ENCODE data around the gene PRKCQ.

Gene PRKCQ

DNA sequence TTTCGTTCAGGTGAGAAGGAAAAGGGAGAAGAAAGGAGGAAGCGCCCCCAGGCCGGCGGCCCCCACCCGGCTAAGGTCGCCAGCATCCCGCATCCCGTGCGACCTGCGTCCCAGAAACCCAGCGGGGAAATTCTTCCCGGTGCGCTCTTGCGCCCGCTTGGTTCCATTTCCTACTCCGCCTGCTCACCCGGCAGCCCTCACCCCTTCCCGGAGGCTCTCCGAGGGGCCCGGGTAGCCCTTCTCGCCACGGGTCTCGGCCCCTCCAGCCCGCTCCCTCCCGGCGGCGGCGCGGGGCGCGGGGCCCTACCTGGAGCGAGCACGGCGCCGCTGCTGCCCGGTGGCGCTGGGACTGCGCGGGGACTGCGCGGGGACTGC is at the start of gene PRKCQ:
Gene PRKCQ (minus strand): TSS at position 373 of the 375 bp plus-strand sequence. CDS start 65,141 bp downstream, outside the sequence.
- peak; percentile 42 for DNase-seq

DNA sequence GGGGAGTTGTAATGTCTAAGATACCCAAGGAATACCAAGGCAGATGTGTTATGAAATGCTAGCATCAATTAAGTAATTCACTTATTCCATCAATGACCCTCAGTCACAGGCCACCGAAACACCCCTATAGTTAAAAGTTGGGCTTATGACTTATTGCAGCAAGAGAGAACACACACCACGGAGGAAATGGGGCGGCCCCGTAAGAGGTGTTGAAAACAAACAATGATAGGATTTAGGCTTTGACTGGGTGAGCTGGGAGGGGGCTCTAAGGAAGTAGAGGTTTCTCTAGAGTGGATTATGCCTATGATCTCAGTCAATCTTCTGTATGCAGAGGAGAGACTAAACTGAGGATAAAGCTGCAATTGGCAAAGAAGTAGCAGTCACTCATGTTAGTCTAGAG is 45.4 kb upstream of the PRKCQ start:
- no peak for DNase-seq

- no peak for DNase-seq
These were observed 44.3 kb upstream of the PRKCQ start for GRCh38 chr10:6624392-6624791.

DNA sequence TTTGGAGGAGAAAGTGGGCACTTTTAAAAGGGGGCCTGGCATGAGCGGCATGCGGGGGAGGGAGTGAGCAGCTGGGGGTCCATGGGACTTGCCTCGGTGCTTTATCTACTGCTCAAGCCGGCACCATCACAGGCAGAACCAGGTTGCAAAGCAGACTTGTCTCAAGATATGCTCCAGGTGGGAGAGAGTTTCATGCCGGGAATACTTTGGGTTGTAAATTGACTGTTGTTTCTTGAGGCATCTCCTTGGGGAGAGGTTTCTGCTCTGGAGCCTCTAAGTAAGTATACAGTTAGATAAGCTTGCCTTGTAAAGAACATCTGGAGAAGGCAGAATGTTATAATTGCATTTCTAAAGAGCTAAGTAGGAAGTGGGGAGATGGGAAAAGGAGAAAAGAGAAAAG is 42.8 kb upstream of the PRKCQ start:
- DNase-seq, result no peak

DNA sequence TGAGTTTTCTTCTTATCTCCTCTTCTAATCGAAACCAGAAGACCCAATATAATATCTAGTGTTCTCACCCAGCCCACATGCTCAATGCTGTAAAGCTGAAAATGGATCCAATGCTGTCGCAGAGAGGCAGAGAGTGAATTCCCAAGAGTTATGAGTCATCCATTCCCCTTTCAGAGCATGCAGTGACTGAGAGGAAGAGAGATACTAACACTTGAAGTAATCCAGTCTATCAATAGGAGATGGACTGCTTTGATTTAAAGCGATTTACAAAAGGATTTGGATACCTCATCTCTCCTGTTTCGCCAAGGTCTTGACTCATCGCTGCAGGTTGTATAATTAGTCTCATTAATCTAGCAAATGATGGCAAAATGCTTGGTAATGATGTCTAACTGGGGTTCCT is 41.5 kb upstream of the PRKCQ start:
- DNase-seq, result no peak

- DNase-seq, result no peak
These were observed 39.6 kb upstream of the PRKCQ start for GRCh38 chr10:6619660-6620059.

DNA sequence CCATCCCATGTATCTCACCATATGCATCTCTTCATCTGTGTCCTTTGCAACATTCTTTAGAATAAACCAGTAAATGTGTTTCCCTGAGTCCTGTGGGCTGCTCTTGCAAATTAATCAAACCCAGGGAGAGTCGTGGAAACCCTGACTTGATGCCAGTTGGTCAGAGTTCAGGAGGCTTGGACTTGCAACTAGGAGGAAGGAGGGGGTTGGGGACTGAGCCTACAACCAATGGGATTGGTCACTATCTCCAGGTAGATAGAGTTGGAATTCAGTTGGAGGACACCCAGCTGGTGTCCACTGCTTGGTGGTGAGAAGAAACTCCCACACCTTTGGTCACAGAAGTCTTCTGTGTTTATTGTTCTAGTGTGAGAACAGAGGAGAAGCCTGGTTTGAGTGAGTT is 38.3 kb upstream of the PRKCQ start:
- no peak for DNase-seq

- no peak for DNase-seq
These were observed 37.4 kb upstream of the PRKCQ start for GRCh38 chr10:6617309-6618076.

DNA sequence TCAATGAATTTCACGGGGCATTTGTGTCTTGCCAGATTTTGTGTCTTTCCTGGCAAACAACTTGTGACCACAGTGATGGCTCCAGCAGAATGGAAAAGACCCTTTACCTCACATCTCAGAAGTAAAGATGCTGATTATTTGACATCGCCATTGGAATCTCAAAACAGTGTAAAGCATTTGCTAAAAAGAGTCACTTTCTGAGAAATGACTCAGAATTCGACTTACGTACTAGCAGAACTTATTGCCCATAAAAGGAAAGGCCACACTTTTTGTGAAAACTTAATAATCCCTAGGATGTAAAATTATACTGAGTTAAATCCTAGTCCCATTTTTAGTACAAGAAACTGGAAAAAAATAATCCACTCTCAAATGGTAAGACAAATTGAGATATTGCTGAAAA is 35.9 kb upstream of the PRKCQ start:
- no peak for DNase-seq

DNA sequence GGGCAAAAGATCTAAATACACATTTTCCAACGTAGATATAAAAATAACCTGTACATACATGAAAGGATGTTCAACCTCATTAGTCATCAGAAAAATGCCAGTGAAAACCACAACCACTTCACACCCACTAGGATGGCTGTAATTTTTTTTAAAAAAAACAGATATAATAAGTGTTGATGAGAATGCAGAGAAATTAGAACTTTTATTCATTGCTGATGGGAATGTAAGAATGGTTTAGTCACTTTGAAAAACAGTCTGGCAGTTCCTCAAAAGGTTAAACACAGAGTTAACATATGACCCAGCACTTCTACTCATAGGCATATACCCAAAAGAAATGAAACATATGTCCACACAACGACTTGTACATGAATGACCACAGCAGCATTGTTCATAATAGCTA is 32.3 kb upstream of the PRKCQ start:
- DNase-seq, result no peak

DNA sequence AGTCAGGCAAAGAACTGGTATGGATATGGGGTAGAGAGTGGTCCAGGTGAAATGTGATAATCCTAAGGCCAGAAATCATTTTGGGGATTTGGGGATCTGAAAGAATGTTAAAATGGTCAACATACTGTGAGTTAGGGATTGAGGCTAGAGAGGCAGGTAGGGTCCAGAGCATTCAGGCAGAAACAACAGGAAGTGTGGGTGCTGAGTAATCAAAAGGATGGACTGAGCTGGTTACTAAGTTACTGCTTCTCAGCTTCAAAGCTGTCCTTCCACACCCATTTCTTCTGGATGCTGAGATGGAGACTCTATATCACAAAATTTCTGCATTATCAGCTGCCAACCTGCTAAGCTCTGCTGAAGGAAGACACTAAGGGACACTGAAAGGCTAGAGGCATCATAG is 30.6 kb upstream of the PRKCQ start:
- DNase-seq, result no peak

DNA sequence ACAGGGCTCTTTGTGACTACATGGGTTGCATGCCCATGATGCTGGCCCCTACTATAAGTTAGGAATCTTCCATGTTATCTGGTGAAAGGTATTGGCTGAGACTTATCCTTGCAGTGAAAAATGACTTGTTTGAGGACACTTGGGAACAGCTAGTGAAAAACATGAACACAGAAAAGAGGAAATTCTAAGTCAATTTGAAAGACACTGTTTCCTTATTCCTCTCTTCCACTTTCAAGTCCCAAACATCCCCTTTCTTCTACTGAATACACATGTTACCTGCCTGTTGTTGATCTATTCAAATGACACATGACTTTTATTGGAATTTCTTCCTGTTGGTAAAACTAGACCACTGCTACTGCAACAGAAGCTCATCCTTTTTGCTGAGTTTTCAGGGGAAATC is 29.5 kb upstream of the PRKCQ start:
- DNase-seq, result no peak

DNA sequence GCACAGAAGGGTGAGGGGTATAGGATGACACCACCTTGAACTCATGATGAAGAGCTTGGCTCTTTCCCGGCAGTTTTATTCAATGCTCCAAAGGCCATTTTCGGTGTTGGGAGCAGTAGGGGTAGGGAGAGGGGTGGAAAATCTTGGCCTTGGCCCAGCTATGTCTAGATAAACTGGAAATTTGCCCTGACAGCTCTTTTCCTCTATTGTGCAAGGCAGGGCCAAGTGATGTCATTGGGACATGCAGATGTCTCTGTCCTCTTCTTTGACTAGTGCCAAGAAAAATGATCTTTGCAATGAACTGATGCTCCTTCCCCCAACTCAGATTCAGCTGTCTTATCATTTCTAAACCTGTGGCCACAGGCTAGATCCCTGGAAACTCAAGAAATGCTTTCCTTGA is 27.7 kb upstream of the PRKCQ start:
- no peak for DNase-seq

- no peak for DNase-seq
These were observed 27.1 kb upstream of the PRKCQ start for GRCh38 chr10:6607182-6607581.

- no peak for DNase-seq
These were observed 23.4 kb upstream of the PRKCQ start for GRCh38 chr10:6603142-6604125.

DNA sequence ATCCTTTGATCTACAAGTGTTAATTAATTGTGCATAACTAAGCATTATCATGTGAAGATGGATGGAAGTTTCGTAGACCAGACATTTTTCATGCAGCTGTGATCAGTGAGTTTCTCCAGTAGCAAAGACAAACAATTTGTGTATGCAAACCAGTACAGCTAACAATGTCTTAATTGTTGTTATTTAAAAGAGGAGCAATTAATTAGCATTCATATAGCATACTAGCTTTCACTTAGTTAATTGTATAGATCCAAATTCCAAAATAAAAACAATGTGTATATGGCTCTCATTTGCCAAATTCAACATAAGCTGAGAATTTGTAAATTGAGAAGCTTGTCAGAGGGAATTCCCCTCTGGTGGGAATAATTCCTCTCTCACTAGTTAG is 22.6 kb upstream of the PRKCQ start:
- DNase-seq, result no peak

GRCh38 chr10:6602026-6602699 is 22.1 kb upstream of the PRKCQ start:
- no peak for DNase-seq

DNA sequence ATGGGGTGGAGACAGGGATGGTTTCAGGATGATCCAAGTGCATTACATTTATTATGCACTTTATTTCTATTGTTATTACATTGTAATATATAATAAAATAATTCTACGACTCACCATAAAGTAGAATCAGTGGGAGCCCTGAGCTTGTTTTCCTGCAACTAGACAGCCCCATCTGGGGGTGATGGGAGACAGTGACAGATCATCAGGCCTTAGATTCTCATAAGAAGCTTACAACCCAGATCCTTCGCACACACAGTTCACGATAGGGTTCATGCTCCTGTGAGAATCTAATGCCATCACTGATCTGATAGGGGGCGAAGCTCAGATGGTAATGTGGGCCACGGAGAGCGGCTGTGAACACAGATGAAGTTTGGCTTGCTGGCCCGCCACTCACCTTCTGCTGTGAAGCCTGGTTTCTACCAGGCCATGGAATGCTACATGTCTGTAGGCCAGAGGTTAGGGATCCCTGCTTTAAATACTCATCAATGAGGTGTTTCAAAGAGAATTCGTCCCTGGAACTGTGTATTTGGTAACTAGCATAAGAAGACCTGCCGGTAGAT is 21.2 kb upstream of the PRKCQ start:
- no peak for DNase-seq

- no peak for DNase-seq
These were observed 20.3 kb upstream of the PRKCQ start for GRCh38 chr10:6600224-6600987.

DNA sequence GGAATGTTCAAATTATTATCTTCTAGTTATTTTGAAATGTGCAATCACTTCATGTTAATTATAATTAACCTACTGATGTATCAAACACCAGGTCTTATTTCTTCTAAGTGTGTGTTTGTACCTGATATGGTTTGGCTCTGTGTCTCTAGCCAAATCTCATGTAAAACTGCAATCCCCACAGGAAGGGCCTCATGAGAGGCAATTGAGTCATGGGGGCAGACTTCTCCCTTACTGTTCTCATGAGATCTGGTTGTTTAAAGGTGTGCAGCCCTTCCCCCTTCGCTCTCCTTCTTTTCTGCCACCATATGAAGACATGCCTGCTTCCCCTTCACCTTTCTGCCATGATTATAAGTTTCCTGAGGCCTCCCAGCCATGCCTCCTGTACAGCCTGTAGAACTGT is 18.6 kb upstream of the PRKCQ start:
- no peak for DNase-seq

DNA sequence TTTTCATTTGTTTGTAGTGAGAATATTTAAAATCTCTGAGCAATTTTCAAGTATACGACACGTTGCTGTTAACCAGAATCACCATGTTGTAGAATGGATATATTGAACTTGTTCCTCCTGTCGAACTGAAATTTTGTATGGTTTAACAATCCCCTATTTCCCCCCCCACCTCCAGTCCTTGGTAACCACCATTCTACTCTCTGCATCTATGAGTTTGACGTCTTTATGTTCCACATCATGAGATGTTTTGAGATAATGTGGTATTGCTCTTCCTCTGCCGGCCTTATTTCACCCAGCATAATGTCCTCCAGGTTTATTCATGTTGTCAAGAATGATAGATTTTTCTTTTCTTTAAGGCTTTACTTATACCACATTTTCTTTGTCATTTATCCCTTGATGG is 17.4 kb upstream of the PRKCQ start:
- DNase-seq, result no peak

- DNase-seq, result no peak
These were observed 15.4 kb upstream of the PRKCQ start for GRCh38 chr10:6595499-6595898.

Measured in NCI-H146 (cell line).